Measurements from ENCODE around the gene ATP13A5. TPM values are rescaled to one million over a fixed set of nuclear protein-coding genes. Genes with fewer than 3 reads are reported as not detected.

Gene ATP13A5
- total and polyA plus RNA-seq, 2 experiments from 2014 or later: not detected

- Mint-ChIP-seq H3K9me3 (no peaks in the 10 kb centered on the region; the same call in 2 of the 3 replicates), H3K27ac (no peak overlapping the region), H3K4me3 (no peak overlapping the region), H3K27me3 (ENCODE audit: insufficient read depth, low read depth, poor library complexity) (peaks cover 5% of the 10 kb centered on the region), H3K4me1 (peaks cover 15% of the 10 kb centered on the region), H3K36me3 (ENCODE audit: low read depth) (no peaks in the 10 kb centered on the region)
- H3K79me2 ChIP-seq (replicated peaks; ENCODE audit: insufficient read depth): no peaks in the 10 kb centered on the region
- H3K4me3 ChIP-seq: no peak overlapping the region
- H3K9me2 ChIP-seq (ENCODE audit: insufficient read depth): no peaks in the 10 kb centered on the region
- no peak overlapping the region for H2AFZ ChIP-seq
- peaks cover 8% of the 10 kb centered on the region for H3K27me3 ChIP-seq (ENCODE audit: insufficient read depth)
- TF ChIP-seq CREB1 (CRISPR knock-in tag; IDR thresholded peaks at IDR 0.05; ENCODE audit: low read depth) (no peak), EZH2phosphoT487 (IDR thresholded peaks at IDR 0.05; ENCODE audit: unreplicated experiment) (no peak)
- ATAC-seq (no peak), DNase-seq (ENCODE audit: low spot score) (no peak)
- no peak overlapping the region for H3K27ac ChIP-seq (ENCODE audit: low read depth)
- H3K36me3 ChIP-seq (ENCODE audit: insufficient read depth): no peaks in the 10 kb centered on the region
- H3F3A ChIP-seq (replicated peaks; ENCODE audit: low read depth): no peaks in the 10 kb centered on the region
- no peak overlapping the region for H3K4me2 ChIP-seq
- H4K20me1 ChIP-seq (replicated peaks; ENCODE audit: insufficient read depth): no peaks in the 10 kb centered on the region
- no peaks in the 10 kb centered on the region; the same call in 1 of the 2 replicates for H3K4me1 ChIP-seq (ENCODE audit: insufficient read depth)
Observed at GRCh38 chr3:193237030-193237429, 141.5 kb downstream of the ATP13A5 start.

GRCh38 chr3:193236599-193236998 is 142.0 kb downstream of the ATP13A5 start:
- Histone ChIP-seq H3K4me2 (no peak overlapping the region), H3K27ac (ENCODE audit: low read depth) (no peak overlapping the region), H3K27me3 (ENCODE audit: insufficient read depth) (peaks cover 4% of the 10 kb centered on the region), H3K4me3 (no peak overlapping the region), H2AFZ (no peak overlapping the region), H3K4me1 (ENCODE audit: insufficient read depth) (no peaks in the 10 kb centered on the region; the same call in 1 of the 2 replicates), H3K9me2 (ENCODE audit: insufficient read depth) (no peaks in the 10 kb centered on the region), H3K36me3 (ENCODE audit: insufficient read depth) (no peaks in the 10 kb centered on the region), H4K20me1 (replicated peaks; ENCODE audit: insufficient read depth) (no peaks in the 10 kb centered on the region), H3K79me2 (replicated peaks; ENCODE audit: insufficient read depth) (no peaks in the 10 kb centered on the region), H3F3A (replicated peaks; ENCODE audit: low read depth) (no peaks in the 10 kb centered on the region)
- no peak for DNase-seq (ENCODE audit: low spot score)
- H3K27ac Mint-ChIP-seq: no peak overlapping the region
- TF ChIP-seq ZNF114 (CRISPR knock-in tag; IDR thresholded peaks at IDR 0.05): no peak
- peaks cover 12% of the 10 kb centered on the region for H3K4me1 Mint-ChIP-seq
- peaks cover 5% of the 10 kb centered on the region for H3K27me3 Mint-ChIP-seq (ENCODE audit: insufficient read depth, low read depth, poor library complexity)
- no peaks in the 10 kb centered on the region; the same call in 2 of the 3 replicates for H3K9me3 Mint-ChIP-seq
- H3K36me3 Mint-ChIP-seq (ENCODE audit: low read depth): no peaks in the 10 kb centered on the region
- no peak for ATAC-seq
- H3K4me3 Mint-ChIP-seq: no peak overlapping the region

- Mint-ChIP-seq H3K36me3 (ENCODE audit: low read depth) (no peaks in the 10 kb centered on the region), H3K27me3 (ENCODE audit: insufficient read depth, low read depth, poor library complexity) (peaks cover 4% of the 10 kb centered on the region), H3K4me3 (no peak overlapping the region), H3K9me3 (no peaks in the 10 kb centered on the region; the same call in 2 of the 3 replicates), H3K4me1 (peaks cover 52% of the 10 kb centered on the region), H3K27ac (peak overlapping the region; percentile 4; the same call in 1 of the 2 replicates)
- no peaks in the 10 kb centered on the region for H3K79me2 ChIP-seq (replicated peaks; ENCODE audit: insufficient read depth)
- no peaks in the 10 kb centered on the region; the same call in 1 of the 2 replicates for H3K9me2 ChIP-seq (ENCODE audit: insufficient read depth)
- peak overlapping the region; percentile 1; the same call in 1 of the 2 replicates for H3K4me2 ChIP-seq
- H3F3A ChIP-seq (replicated peaks; ENCODE audit: low read depth): no peaks in the 10 kb centered on the region
- peaks cover 44% of the 10 kb centered on the region for H3K4me1 ChIP-seq (ENCODE audit: insufficient read depth)
- no peak overlapping the region for H3K4me3 ChIP-seq
- H3K27ac ChIP-seq (ENCODE audit: low read depth): no peak overlapping the region
- H2AFZ ChIP-seq: peak overlapping the region; percentile 80; the same call in 1 of the 2 replicates
- no peak for ATAC-seq
- no peaks in the 10 kb centered on the region for H4K20me1 ChIP-seq (replicated peaks; ENCODE audit: insufficient read depth)
- DNase-seq (ENCODE audit: low spot score): no peak
- H3K36me3 ChIP-seq (ENCODE audit: insufficient read depth): no peaks in the 10 kb centered on the region
- no peaks in the 10 kb centered on the region for H3K27me3 ChIP-seq (ENCODE audit: insufficient read depth)
- no peak for TF ChIP-seq POLR2AphosphoS5 (IDR thresholded peaks at IDR 0.05; ENCODE audit: low read depth)
- TF ChIP-seq REST (IDR thresholded peaks at IDR 0.05; ENCODE audit: unreplicated experiment): no peak
- no peak for TF ChIP-seq NANOG (IDR thresholded peaks at IDR 0.05; ENCODE audit: borderline replicate concordance)
- TF ChIP-seq STAT1 (IDR thresholded peaks at IDR 0.05; ENCODE audit: unreplicated experiment): no peak
- TF ChIP-seq ZNF331 (CRISPR knock-in tag; IDR thresholded peaks at IDR 0.05; ENCODE audit: low read depth): no peak
- TF ChIP-seq EZH2phosphoT487 (IDR thresholded peaks at IDR 0.05; ENCODE audit: unreplicated experiment): no peak
Observed at GRCh38 chr3:193231201-193231600, 147.4 kb downstream of the ATP13A5 start.
